ENCODE measurements around the gene TNKS1BP1.
"Not testable (repeated sequence)": the region's sequence is repeated elsewhere in the genome, so short reads cannot be mapped to it uniquely, and the experiment has no call there.

DNA sequence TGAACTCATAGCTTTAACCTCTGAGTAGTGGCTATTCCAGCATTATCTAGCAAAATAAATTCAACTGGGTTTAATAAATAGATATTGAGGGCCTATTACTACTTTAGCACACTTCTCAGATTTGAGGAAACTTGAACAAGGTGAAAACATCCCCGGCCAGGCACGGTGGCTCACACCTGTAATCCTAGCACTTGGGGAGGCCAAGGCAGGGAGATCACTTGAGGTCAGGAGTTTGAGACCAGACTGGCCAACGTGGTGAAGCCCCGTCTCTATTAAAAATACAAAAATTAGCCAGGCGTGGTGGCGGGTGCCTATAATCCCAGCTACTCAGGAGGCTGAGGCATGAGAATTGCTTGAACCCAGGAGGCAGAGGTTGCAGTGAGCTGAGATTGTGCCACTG lies 12.1 kb upstream of the TNKS1BP1 start:
- TF ChIP-seq LEF1 (IDR thresholded peaks at IDR 0.05; ENCODE audit: borderline replicate concordance); PKNOX1 (IDR thresholded peaks at IDR 0.05): not testable (repeated sequence)
